Activated naive CD4-positive, alpha-beta T cell treated with anti-CD3 and anti-CD28 coated beads, Interleukin-2, amount 50 U/mL, for 24 hours (primary cell): ENCODE results near the gene TMEM178B.
"Not testable (repeated sequence)": the region's sequence is repeated elsewhere in the genome, so short reads cannot be mapped to it uniquely, and the experiment has no call there.

Experiments
- H3K27ac Mint-ChIP-seq: one replicate; pipeline ENCODE4 v1.8.0; 2021; ENCODE audit warnings: mild to moderate bottlenecking, mixed read lengths
- H3K27me3 Mint-ChIP-seq: one replicate; pipeline ENCODE4 v1.8.0; 2021; ENCODE audit warnings: mixed read lengths
- H3K36me3 Mint-ChIP-seq: one replicate; pipeline ENCODE4 v1.8.0; 2021; ENCODE audit warnings: mixed read lengths
- H3K4me1 Mint-ChIP-seq: one replicate; pipeline ENCODE4 v1.8.0; 2021; ENCODE audit warnings: mixed read lengths
- H3K4me3 Mint-ChIP-seq: one replicate; pipeline ENCODE4 v1.8.0; 2021; ENCODE audit warnings: mild to moderate bottlenecking, mixed read lengths
- H3K9me3 Mint-ChIP-seq: one replicate; pipeline ENCODE4 v1.8.0; 2021; ENCODE audit warnings: mixed read lengths

TMEM178B gene

GRCh38 chr7:141302617-141303016 lies 228.8 kb downstream of the TMEM178B start:
- no peak overlapping the region for H3K27ac Mint-ChIP-seq
- no peaks in the 10 kb centered on the region for H3K9me3 Mint-ChIP-seq
- no peak overlapping the region for H3K4me3 Mint-ChIP-seq
- no peaks in the 10 kb centered on the region for H3K36me3 Mint-ChIP-seq
- H3K27me3 Mint-ChIP-seq = peaks cover 5% of the 10 kb centered on the region
- H3K4me1 Mint-ChIP-seq = no peaks in the 10 kb centered on the region

DNA sequence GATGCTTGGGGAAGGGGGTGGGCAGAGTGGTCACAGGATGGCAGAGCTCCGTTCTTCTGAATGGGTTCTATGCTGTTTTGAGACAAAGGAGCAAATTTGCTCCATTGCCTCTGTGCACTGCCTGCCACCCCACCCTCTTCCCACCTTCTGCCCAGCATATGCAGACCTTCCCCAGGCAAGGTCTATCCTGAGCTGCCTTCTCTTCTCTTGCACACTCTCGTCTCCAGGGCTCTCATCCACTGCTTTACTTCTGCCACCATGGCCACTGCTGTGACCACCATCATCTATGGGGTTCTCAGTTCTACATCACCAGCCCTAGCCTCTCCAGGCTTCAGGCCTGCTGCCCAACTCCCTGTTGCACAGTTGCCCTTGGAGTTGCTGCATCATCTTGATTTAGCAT lies 230.4 kb downstream of the TMEM178B start:
- no peaks in the 10 kb centered on the region for H3K9me3 Mint-ChIP-seq
- no peaks in the 10 kb centered on the region for H3K4me1 Mint-ChIP-seq
- H3K27me3 Mint-ChIP-seq = peaks cover 6% of the 10 kb centered on the region
- H3K27ac Mint-ChIP-seq = no peak overlapping the region
- no peaks in the 10 kb centered on the region for H3K36me3 Mint-ChIP-seq
- H3K4me3 Mint-ChIP-seq = no peak overlapping the region

- no peaks in the 10 kb centered on the region for H3K9me3 Mint-ChIP-seq
- H3K27me3 Mint-ChIP-seq = peaks cover 7% of the 10 kb centered on the region
- H3K27ac Mint-ChIP-seq = no peak overlapping the region
- H3K36me3 Mint-ChIP-seq = no peaks in the 10 kb centered on the region
- no peak overlapping the region for H3K4me3 Mint-ChIP-seq
- no peaks in the 10 kb centered on the region for H3K4me1 Mint-ChIP-seq
Measured at GRCh38 chr7:141306081-141306480, 232.2 kb downstream of the TMEM178B start.

GRCh38 chr7:141312395-141312794 lies 238.5 kb downstream of the TMEM178B start:
- Mint-ChIP-seq H3K9me3 (no peaks in the 10 kb centered on the region), H3K4me1 (no peaks in the 10 kb centered on the region), H3K4me3 (no peak overlapping the region), H3K27me3 (peaks cover 7% of the 10 kb centered on the region), H3K27ac (no peak overlapping the region), H3K36me3 (no peaks in the 10 kb centered on the region)

GRCh38 chr7:141312828-141313521 lies 239.1 kb downstream of the TMEM178B start:
- H3K4me1 Mint-ChIP-seq = no peaks in the 10 kb centered on the region
- H3K9me3 Mint-ChIP-seq = no peaks in the 10 kb centered on the region
- H3K27ac Mint-ChIP-seq = no peak overlapping the region
- H3K36me3 Mint-ChIP-seq = no peaks in the 10 kb centered on the region
- no peak overlapping the region for H3K4me3 Mint-ChIP-seq
- peaks cover 4% of the 10 kb centered on the region for H3K27me3 Mint-ChIP-seq

GRCh38 chr7:141313896-141314295 lies 240.0 kb downstream of the TMEM178B start:
- Mint-ChIP-seq H3K27ac (no peak overlapping the region), H3K9me3 (no peaks in the 10 kb centered on the region), H3K4me1 (no peaks in the 10 kb centered on the region), H3K36me3 (no peaks in the 10 kb centered on the region), H3K4me3 (no peak overlapping the region), H3K27me3 (peaks cover 6% of the 10 kb centered on the region)

GRCh38 chr7:141317033-141317585 lies 243.2 kb downstream of the TMEM178B start:
- H3K27ac Mint-ChIP-seq = no peak overlapping the region
- H3K4me1 Mint-ChIP-seq = no peaks in the 10 kb centered on the region
- no peaks in the 10 kb centered on the region for H3K36me3 Mint-ChIP-seq
- H3K27me3 Mint-ChIP-seq = peaks cover 6% of the 10 kb centered on the region
- no peak overlapping the region for H3K4me3 Mint-ChIP-seq
- H3K9me3 Mint-ChIP-seq = no peaks in the 10 kb centered on the region

DNA sequence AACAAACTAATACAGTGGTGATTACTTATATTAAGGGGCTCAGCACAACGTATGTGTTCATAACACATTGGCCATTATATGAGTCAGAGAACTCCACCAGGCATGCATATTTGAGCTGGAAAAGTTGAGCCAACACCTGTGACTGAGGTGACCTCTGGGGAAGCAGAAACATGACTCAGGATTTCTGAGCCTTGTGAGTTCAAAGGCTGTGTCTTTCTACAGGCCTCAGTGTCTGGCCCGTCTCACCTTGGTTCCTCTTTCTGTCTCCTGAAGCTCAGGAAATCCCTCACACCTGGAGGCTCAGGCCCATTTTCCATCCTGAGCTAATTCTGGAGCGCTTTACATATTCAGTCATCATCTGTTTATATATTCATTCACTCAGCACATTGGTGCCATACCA lies 246.4 kb downstream of the TMEM178B start:
- H3K27me3 Mint-ChIP-seq = peaks cover 12% of the 10 kb centered on the region
- no peaks in the 10 kb centered on the region for H3K9me3 Mint-ChIP-seq
- H3K4me3 Mint-ChIP-seq = no peak overlapping the region
- no peak overlapping the region for H3K27ac Mint-ChIP-seq
- H3K4me1 Mint-ChIP-seq = no peaks in the 10 kb centered on the region
- no peaks in the 10 kb centered on the region for H3K36me3 Mint-ChIP-seq

GRCh38 chr7:141322383-141322782 lies 248.5 kb downstream of the TMEM178B start:
- Mint-ChIP-seq H3K27ac (no peak overlapping the region), H3K4me3 (no peak overlapping the region), H3K36me3 (no peaks in the 10 kb centered on the region), H3K9me3 (no peaks in the 10 kb centered on the region), H3K27me3 (peaks cover 11% of the 10 kb centered on the region), H3K4me1 (no peaks in the 10 kb centered on the region)

- Mint-ChIP-seq H3K9me3 (no peaks in the 10 kb centered on the region), H3K27me3 (peaks cover 8% of the 10 kb centered on the region), H3K4me3 (no peak overlapping the region), H3K36me3 (no peaks in the 10 kb centered on the region), H3K4me1 (no peaks in the 10 kb centered on the region), H3K27ac (no peak overlapping the region)
Measured at GRCh38 chr7:141323826-141324225, 250.0 kb downstream of the TMEM178B start.

DNA sequence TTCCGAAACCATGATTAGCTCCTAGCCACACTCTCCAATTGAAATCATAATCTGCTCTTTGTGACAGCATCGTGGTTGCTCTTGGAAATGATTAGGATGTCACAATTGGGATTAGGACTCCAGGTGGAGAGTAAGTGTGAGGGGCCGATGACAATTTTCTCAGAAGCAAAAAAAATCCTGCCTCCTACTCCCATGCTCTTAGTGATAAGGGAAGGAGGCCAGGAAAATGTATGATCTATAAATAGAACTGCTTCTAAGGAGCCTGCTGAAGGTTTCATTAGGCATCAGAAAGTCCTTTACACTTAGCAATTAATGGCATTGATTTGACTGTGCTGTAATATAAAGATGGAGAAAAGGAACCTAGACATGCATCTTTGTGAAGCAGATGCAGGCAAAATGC lies 251.0 kb downstream of the TMEM178B start:
- Mint-ChIP-seq H3K27me3 (peaks cover 8% of the 10 kb centered on the region), H3K4me1 (no peaks in the 10 kb centered on the region), H3K36me3 (no peaks in the 10 kb centered on the region), H3K27ac (no peak overlapping the region), H3K4me3 (no peak overlapping the region), H3K9me3 (no peaks in the 10 kb centered on the region)

DNA sequence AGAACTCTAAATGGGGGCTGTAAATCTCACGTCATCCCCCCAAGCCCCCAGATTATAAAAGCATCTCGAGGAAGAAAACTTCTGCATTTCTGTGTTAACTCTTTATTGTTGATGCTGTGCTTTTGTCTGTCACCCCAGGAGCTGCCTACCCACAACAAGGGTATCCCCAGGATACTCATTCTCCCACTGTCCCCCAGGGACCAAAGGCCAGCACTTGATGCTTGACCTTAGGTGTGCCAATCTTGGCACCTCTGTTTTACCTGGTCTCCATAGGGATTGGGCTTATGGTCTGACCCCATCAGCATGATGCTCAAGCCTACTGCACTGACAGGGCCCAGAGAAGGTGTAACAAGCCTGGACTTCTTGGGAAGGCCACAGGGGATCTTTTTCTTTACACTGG lies 251.4 kb downstream of the TMEM178B start:
- H3K9me3 Mint-ChIP-seq = no peaks in the 10 kb centered on the region
- H3K4me3 Mint-ChIP-seq = no peak overlapping the region
- no peaks in the 10 kb centered on the region for H3K4me1 Mint-ChIP-seq
- H3K27ac Mint-ChIP-seq = no peak overlapping the region
- H3K27me3 Mint-ChIP-seq = peaks cover 6% of the 10 kb centered on the region
- H3K36me3 Mint-ChIP-seq = no peaks in the 10 kb centered on the region

GRCh38 chr7:141328290-141328689 lies 254.4 kb downstream of the TMEM178B start:
- H3K27me3 Mint-ChIP-seq = peaks cover 6% of the 10 kb centered on the region
- no peaks in the 10 kb centered on the region for H3K4me1 Mint-ChIP-seq
- no peaks in the 10 kb centered on the region for H3K9me3 Mint-ChIP-seq
- H3K4me3 Mint-ChIP-seq = no peak overlapping the region
- no peak overlapping the region for H3K27ac Mint-ChIP-seq
- H3K36me3 Mint-ChIP-seq = no peaks in the 10 kb centered on the region

DNA sequence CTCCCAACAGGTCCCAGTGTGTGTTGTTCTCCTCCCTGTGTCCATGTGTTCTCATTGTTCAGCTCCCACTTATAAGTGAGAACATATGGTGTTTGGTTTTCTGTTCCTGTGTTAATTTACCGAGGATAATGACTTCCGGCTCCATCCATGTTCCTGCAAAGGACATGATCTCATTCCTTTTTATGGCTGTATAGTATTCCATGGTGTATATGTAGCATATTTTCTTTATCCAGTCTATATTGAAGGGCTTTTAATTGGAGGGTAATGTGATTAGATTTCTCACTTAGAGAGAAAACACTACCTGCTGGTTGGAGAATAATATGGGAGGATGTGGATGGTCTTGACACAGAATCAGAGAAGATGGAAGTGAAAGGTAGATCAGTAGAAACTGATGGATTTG lies 256.4 kb downstream of the TMEM178B start:
- H3K27me3 Mint-ChIP-seq, H3K4me3 Mint-ChIP-seq, H3K36me3 Mint-ChIP-seq, H3K27ac Mint-ChIP-seq, H3K4me1 Mint-ChIP-seq, H3K9me3 Mint-ChIP-seq: not testable (repeated sequence)

DNA sequence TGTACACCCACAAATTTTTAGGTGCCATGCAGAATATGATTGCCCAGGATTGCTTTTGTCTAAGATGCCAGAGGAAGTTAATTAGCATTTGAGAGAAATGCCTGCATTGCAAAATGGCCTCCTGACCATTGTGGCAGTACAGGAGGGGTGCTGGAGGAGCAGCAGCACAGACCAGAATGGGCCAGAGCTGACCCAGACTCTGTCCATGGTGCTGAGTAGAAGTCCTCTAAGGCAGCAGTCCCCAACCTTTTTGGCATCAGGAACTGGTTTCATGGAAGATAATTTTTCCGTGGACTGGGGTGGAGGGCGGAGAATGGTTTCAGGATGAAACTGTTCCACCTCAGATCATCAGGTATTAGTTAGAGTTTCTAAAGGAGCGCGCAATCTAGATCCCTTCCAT lies 259.6 kb downstream of the TMEM178B start:
- no peak overlapping the region for H3K4me3 Mint-ChIP-seq
- no peaks in the 10 kb centered on the region for H3K36me3 Mint-ChIP-seq
- no peak overlapping the region for H3K27ac Mint-ChIP-seq
- H3K9me3 Mint-ChIP-seq = no peaks in the 10 kb centered on the region
- peaks cover 5% of the 10 kb centered on the region for H3K27me3 Mint-ChIP-seq
- no peaks in the 10 kb centered on the region for H3K4me1 Mint-ChIP-seq

GRCh38 chr7:141335164-141335563 lies 261.3 kb downstream of the TMEM178B start:
- no peak overlapping the region for H3K27ac Mint-ChIP-seq

DNA sequence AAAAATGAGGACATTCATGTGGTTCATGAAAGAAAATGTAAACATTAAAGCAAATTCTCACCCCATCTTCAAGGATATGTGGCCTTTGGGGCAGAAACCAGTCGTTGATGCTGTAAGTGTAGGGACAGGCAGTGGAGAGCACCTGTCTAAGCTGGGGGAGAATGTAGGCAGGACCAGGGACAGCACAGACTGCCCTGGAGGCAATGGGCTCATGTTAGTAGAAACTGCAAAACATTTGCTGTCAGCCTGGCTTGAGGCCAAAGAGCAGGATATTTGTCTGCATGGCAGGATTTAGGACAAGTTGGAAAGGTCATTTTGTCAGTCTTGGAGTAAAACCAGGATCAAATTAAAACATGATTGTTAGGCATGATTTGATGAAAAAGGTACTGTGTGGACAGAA lies 265.7 kb downstream of the TMEM178B start:
- Mint-ChIP-seq H3K4me1 (no peaks in the 10 kb centered on the region), H3K27ac (no peak overlapping the region), H3K27me3 (peaks cover 6% of the 10 kb centered on the region), H3K36me3 (no peaks in the 10 kb centered on the region), H3K9me3 (no peaks in the 10 kb centered on the region), H3K4me3 (no peak overlapping the region)

More at GRCh38 chr7:141335164-141335563, 261.3 kb downstream of the TMEM178B start:
- no peaks in the 10 kb centered on the region for H3K9me3 Mint-ChIP-seq
- H3K4me3 Mint-ChIP-seq = no peak overlapping the region
- H3K36me3 Mint-ChIP-seq = no peaks in the 10 kb centered on the region
- no peaks in the 10 kb centered on the region for H3K4me1 Mint-ChIP-seq
- peaks cover 6% of the 10 kb centered on the region for H3K27me3 Mint-ChIP-seq
